Measurements from ENCODE around the gene KASH5. TPM values are rescaled to one million over a fixed set of nuclear protein-coding genes. Genes with fewer than 3 reads are reported as not detected.

Gene KASH5
- total and polyA plus RNA-seq, 2 of the 13 experiments (the other 11 are each of a cell fraction or from before 2014, with no cell fraction given), result not detected

- CTCF ChIA-PET (ENCODE audit: low intra/inter-chr PET ratio, low total read pairs), result no interaction called here
- intact Hi-C loops (cut with micrococcal nuclease; ENCODE audit: unreplicated experiment) (no loop called here), in situ Hi-C loops (cut with HindIII; ENCODE audit: extremely low pct_ligation_motif_present, low pct_unique_long_range_greater_than_20kb) (no loop called here)
- no peak overlapping the region; a peak in 1 of 6 replicates for H3K4me3 ChIP-seq (replicated peaks in 1 of 3; ENCODE audit: insufficient read depth in 1 of 3, low read depth in 2 of 3, low read length in 3 of 3)
- H3K36me3 ChIP-seq (replicated peaks in 1 of 2; ENCODE audit: control insufficient read depth in 1 of 2, insufficient read depth in 2 of 2, low read length in 2 of 2), result peaks cover 0 to 2% of the 10 kb centered on the region in 2 experiments; a peak in 1 of 5 replicates
- FAIRE-seq, result no peak
- H3K27ac ChIP-seq (ENCODE audit: extremely low read length, insufficient read depth, low read length), result no peak overlapping the region
- H3K9me3 ChIP-seq (ENCODE audit: low read length), result no peaks in the 10 kb centered on the region
- TF ChIP-seq RBFOX2 (IDR thresholded peaks at IDR 0.05; ENCODE audit: low read depth, low read length) (0 out of 2 replicates have a peak, but pooled peaks have one; percentile 24), ZBTB38 (CRISPR knock-in tag; IDR thresholded peaks at IDR 0.05) (0 out of 2 replicates have a peak, but pooled peaks have one; percentile 42), ZNF343 (CRISPR knock-in tag; IDR thresholded peaks at IDR 0.05) (no peak), ARNTL (CRISPR knock-in tag; IDR thresholded peaks at IDR 0.05) (no peak), ADNP (CRISPR knock-in tag; IDR thresholded peaks at IDR 0.05) (no peak), TBX2 (CRISPR knock-in tag; IDR thresholded peaks at IDR 0.05; ENCODE audit: borderline replicate concordance) (0 out of 2 replicates have a peak, but pooled peaks have one; percentile 33), AGO2 (optimal IDR thresholded peaks at IDR 0.05; ENCODE audit: low read depth, low read length) (peak; percentile 81)
- peaks cover 15% of the 10 kb centered on the region for H3K4me1 ChIP-seq (ENCODE audit: insufficient read depth, low read length)
- H2AFZ ChIP-seq (ENCODE audit: low read length), result no peak overlapping the region
- no peak for ATAC-seq
- POLR2A ChIA-PET, result interaction anchor here (0.6 to 1.1 kb wide), 2 partner anchors 8 to 427 kb away, joined by 3 to 4 read pairs; partner anchors contain the start of gene AP2A1
- BruUV-seq (replicated peaks), result no TSS peak
- no peak for DNase-seq (ENCODE audit: low spot score)
- no peaks in the 10 kb centered on the region for H3K79me2 ChIP-seq (ENCODE audit: insufficient read depth, low read length)
- H4K20me1 ChIP-seq (ENCODE audit: insufficient read depth, low read length), result no peaks in the 10 kb centered on the region
- no peak overlapping the region for H3K4me2 ChIP-seq (ENCODE audit: low read depth, low read length)
- H3K9ac ChIP-seq (ENCODE audit: insufficient read depth, low read depth, low read length), result no peak overlapping the region
- no peaks in the 10 kb centered on the region for H3K27me3 ChIP-seq (ENCODE audit: control insufficient read depth in 1 of 2, insufficient read depth in 2 of 2, low read length in 2 of 2)
- WGBS (ENCODE audit: low lambda C conversion rate), result 95% methylated on average over 31 of the region's 47 CpGs
Measured at GRCh38 chr19:49339301-49340068, 48.6 kb upstream of the KASH5 start.

Data from HepG2 (cell line).